Putamen (tissue), 1 donor: Measurements from ENCODE around the gene LUZP2.

Experiments used
- DNase-seq: peaks from one replicate; pipeline ENCODE4 v3.0.0-alpha.2; 2016; ENCODE audit warnings: low spot score

LUZP2 gene

DNA sequence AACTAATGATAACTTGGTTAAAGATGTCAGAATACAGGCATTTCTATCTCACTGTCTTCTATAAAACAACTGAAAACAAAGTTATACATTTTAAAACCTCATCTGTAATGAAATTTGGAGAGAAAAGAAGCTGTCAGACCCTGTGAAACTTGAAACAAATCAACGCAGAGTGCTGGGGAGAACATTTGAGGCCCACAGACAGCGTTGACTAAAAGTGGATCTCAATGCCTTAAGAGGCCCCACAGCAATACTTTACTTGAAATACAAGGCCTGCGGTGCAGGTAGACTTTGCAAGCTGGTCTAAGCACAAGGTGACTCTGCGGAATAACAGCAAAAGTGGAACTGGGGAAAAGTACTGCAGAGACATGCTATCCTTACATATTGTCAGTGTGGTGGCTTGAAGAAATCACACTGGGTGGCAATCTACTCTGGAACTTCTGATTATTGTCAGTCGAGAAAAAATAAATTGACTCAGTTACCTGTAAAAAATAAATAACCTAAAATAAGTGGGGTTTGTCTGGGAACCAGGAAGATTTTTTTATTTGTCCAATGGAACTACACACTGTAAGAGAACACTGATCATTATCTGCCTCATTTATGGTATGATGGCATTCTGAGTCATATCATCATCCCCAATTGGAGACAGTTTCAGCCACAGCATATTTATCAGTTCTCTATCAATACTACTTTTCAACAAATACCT lies 138.9 kb downstream of the LUZP2 start:
- DNase-seq = no peak

DNA sequence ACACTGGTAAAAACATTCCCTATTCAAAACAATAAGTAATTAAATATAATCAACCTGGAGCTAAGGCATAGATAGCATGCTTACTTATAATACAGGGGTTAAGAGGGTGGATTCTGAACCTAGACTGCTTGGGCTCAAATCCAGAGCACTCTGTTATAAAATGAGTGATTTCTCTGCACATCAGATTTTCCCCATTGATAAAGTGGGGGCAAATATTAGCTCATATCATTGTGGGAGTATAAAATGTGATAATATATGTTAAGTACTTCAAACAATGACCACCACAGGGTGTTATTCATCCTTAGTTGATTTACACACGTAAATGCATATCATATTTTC lies 139.4 kb downstream of the LUZP2 start:
- DNase-seq = no peak

DNA sequence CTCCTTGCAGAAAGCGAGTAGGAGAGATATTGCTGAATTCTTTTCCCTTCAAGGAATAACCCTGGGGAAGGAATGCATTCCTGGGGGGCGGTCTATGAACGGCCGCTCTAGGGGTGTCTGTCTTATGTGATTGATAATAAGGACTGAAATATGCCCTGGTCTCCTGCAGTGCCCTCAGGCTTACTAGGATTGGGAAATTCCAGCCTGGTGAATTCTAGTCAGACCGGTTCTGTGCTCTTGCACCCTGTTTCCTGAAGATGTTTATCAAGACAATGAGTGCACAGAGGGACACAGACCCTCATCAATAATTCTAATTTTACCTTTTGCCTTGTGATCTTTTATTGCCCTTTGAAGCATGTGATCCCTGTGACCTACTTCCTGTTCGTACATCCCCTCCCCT lies 140.7 kb downstream of the LUZP2 start:
- no peak for DNase-seq

DNA sequence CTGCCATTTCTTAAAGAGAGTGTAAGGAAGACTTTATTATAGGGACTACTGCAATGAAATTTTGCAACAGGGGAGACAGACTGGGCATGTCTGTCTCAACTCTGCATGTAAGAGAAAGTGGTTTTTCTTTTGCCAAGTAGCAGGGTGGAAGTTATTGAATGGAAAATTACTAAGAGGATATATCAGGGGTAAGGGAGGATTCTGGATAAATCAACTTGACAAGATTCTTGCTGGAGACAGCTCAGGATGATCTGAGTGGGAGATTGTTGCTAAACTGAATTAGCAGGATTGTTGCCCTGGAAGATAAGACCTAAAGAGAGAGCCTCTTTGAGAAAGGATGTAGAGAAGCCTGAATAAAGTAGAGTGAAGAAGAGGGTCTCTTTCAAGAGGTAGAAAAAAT lies 145.8 kb downstream of the LUZP2 start:
- no peak for DNase-seq

DNA sequence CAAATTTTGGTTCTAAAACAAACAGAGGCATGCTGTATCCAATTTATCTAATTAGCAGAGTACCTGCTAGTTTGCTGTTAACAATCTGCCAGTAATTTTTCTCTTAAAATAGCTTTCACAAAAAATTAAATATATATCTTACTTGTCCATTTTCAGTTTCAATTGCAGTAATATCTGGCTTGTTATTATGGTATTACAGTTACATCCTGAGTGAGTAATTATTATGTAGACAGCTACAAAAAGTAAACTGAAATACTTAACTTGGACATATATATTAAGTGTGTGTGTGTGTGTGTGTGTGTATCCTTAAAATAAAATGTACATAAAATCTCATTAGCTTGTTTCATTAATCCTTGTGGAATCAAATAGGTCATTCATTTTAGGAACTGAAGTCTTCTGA lies 148.7 kb downstream of the LUZP2 start:
- DNase-seq = no peak

DNA sequence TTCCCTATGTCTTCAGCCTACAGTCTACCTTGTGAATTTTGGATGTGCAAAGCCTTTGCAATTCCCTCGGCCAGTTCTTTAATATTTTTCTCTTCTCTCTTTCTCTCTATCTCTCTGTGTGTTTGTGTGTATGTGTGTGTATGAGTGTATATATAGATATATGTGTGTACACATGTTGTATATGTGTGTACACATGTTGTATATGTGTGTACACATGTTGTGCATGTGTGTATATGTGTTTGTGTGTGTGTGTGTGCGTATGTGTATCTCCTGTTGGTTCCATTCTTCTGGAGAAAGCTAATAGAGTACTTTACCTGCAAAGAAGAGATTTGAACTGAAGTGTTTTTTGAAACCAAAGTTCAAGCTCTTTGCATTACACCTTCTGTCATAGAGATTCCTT lies 155.0 kb downstream of the LUZP2 start:
- no peak for DNase-seq

DNA sequence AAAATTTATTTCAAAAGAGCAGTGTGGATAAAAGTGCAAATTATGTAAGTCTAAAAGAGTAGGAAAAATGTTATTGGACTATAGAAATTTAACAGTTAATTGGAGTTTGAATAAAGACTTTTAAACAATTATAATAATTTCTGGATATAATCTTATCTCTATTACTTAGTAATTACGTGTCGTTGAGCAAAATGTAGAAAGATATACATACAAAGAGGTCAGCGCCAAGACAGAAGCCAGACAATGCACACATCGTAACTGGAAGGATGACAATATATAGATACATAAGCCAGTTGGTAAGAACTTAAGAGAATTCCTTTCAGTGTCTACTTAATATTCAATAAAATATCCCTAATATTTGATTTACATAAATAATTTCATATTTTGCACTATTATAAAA lies 157.0 kb downstream of the LUZP2 start:
- no peak for DNase-seq

DNA sequence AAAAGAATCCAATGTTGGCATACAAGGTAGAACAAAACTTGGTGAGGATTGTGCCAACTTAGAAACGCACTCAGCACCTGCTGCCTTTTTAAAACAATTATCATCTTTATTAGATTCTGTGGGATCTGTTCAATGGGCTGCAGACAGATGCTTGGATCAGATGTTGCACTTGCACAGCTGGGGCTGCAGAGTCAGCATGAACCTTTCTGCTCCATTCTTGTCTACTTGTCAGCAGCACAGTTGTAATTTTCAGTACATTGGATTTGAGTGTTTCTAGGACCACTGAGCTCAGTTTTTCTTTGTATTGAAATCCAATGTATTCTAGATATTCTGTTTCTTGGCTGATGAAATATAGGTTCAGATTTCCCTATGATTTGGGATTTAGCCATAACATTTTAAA lies 164.5 kb downstream of the LUZP2 start:
- DNase-seq = no peak

DNA sequence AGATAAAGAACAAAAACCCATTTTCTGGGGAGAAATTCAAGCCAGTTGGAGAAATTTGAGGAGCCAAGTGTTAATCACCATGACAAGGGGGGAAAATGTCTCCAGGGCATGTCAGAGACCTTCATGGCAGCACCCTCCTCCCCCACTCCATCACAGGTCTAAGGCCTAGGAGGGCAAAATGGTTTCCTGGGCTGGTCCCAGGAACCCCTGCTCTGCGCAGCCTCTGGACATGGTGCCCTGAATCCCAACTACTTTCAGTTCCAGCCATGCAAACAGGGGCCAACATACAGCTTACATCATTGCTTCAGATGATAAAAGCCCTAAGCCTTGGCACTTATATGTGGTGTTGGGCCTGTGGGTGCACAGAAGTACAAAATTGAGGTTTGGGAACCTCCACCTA lies 167.5 kb downstream of the LUZP2 start:
- no peak for DNase-seq

DNA sequence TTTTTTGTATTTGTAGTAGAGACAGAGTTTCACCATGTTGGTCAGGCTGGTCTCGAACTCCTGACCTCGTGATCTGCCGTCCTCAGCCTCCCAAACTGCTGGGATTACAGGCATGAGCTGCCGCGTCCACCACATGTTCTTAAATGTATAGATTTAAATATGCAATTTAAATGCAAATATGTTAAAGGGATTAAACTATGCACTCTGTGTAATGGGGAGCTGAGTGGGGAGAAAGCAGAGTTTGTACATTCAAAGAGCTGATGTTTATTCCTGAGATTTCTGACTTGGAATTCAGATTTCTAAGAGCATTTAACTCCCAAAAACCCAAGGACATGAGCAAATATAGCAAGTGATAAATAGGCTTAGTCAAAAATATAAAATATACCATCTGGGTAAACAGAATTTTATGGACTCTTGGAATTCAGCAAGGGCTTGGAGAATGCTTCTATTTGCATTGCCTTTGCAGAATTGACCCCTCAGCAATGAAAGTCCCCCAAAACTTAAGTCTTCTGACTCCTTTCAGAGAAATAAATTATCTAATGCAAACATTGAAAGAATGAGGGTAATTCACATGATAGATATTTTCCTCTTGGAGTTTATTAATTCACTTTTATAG lies 170.6 kb downstream of the LUZP2 start:
- no peak for DNase-seq

DNA sequence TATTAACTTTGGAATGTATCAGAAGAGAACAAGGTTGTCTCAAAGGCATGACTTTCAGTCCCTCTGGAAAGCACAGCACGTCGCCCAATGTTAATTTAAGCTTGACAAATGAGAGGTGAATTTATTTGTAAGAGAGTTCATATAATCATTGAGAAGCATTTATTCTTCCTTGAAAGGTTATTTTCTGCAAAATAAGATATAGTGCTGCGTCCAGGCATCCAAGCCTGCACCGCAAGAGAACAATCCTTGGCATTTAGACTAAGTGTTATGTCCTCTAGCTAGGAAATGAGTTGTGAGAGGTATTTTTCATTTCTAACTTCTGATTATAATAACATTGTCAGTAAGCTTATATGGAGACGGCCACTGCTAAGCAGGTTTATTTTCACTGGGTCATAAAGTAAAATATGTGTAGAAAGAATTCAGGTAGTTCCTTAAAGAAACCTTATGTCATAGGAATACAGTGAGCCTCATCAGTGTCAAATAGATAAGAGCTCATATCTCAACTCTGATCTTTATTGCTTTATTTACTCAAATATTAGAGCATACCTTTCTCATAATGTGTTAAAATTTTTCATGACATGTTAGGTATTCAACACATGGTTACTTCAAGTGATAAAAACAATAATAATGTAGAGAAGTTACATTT lies 182.0 kb downstream of the LUZP2 start:
- DNase-seq = no peak

DNA sequence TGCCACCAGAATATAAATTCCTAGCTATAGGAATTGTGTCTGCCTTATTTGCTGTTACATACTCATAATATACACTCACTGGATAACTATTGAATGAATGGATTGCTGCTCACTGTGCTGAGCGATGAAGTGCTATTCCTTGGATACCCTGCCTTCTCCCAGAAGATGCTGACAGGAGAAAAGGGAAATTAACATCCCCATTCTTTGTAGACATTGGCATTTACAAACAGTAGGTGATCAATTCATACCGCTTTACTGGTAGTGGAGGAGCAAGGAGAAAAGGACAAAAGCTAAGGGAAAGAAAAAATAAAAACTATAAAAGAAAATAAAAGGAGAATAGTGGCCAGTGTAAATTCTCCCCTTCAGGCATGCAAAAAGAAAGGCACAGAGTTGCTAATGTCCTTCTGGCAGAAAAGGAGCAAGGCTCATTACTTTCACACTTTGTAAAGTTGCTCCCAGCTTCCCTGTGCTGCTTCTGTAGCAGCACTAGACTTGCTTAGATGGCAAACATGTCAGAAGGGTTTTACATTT lies 183.0 kb downstream of the LUZP2 start:
- DNase-seq = no peak

DNA sequence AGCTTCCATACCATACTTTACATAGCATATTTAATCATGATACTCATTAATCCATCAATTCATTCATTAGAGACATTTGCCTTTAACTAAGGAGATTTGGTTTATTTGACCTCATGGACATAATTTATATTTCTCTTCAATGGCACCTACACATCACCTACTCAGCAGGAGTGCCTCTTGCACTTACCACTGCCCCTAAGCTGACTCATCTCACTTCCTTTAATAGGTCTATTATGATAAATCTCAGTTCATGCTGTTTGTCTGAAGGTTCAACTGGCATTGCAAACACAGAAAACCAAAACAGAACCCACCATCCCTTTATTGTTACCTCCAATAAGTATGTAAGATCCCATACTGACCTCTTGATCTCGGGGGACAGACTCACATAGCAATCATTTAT lies 186.7 kb downstream of the LUZP2 start:
- no peak for DNase-seq

DNA sequence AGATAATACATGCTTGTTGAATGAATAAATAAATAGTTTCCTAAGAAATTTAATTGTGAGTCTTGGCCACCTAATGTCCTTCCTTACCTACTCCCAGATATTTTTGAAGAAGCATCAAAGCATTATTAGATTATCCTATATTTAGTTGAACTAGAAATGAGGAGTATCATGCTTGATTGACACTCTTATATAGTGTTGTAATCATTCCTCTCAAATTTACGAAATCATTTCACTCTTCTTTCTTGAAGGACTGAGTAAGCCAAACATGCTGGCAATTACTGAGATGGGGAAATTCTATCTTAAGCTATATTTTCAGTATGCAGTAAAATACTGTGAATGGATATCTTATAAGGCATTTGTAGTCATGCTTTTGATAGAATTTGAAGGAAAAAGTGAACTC lies 189.0 kb downstream of the LUZP2 start:
- no peak for DNase-seq

DNA sequence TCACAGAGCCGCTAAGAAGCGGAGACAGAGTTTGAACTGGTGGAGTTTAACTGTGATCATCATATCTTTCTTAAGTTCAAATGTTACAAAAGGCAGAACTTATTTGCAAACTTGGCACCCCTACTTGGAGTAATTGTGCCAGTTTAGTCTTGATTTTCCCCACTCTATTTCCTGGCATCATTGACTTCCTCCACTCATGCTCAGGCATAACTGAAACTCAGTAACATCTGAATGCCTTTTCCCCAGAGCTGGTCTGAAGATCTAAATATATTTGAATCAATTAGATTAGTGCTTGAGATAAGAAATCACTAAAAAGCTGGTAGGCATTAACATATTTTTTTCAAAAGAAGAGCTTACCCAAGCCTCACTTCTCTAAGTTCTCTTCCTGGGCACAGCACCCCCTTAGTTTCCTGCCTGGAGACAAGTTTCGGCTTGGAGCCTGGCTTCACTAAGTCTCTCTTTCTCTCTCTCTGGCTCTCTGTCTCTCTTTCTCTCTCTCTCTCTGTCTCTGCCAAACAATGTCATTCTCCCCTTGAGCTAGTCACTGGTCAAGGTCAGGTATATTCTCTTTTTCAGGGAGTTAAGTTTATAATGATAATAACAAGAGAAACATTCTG lies 190.8 kb downstream of the LUZP2 start:
- no peak for DNase-seq

DNA sequence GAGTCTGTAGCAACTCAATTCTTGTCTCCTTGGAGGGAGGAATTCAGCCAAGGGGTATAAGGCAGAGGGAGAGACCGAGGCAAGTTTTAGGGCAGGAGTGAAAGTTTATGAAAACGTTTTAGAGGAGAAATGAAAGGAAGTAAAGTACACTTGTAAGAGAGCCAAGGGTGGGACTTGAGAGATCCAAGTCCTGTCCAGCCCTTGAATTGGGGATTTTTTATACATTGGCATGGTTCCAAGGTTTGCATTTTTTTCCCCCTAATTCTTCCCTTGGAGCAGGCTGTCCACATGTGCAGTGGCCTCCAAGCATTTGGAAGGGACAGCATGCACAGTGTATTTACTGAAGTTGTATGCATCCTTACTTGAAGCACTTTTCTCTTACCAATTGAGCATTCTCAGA lies 192.1 kb downstream of the LUZP2 start:
- no peak for DNase-seq

DNA sequence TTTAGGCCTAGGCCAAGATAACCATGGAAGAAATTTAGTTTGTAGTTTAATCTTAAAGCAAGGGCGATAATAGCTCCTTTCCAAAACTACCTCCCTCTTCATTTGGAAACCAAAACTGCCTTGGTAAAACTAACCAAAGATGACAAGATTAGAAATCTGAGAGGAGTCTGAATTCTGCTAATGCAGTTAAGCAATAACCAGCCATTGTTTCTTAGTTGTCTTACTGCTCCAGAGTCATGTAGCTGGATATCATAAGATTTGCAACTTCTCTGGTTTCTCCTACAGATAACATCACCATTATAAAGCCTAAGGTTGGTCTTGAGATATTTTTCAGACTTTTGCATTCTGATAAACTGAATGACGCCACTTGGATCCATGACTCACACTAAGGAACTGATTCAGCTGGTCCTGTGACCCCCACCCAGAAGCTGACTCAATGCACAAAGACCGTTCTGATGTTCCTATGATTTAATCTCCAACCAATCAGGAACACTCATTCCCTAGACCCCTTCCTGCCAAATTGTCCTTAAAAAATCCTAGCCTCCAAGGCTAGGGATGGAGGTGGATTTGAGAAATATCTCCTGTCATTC lies 200.8 kb downstream of the LUZP2 start:
- DNase-seq = no peak

DNA sequence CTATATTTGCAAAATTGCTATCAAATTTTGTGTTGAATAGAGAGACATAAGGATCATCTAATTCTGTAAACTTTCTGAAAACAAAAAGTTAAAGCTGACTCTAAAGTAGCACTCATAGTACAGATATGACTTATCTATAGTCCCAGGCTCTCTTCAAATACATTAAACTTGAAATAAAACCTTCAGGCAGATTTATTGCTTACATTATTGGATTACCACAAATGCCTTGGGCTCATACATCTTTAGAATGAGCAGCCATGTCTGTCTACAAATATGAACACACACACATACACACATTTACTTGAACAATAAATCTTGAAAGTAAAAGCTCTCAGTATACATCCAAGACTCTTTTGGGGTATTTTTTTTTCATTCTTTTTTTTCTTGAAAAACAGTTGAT lies 207.9 kb downstream of the LUZP2 start:
- DNase-seq = no peak

DNA sequence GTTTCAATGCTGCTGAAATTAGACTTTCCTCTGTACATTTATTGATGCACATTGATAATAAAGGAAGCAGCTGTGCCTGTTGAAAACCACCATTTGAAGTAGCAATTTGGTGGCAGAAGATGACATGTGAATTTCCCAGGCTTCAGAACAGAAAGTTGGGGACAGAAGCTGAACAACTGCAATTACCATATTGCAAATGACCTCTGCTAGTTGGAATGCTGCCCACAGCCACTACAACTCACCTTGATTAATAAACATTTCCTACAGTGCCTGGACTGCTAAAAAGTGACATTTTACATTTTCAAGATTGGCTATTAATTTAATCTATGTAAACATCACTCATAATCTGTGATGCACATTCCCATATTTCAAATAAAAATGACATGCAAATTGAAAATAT lies 208.6 kb downstream of the LUZP2 start:
- no peak for DNase-seq

DNA sequence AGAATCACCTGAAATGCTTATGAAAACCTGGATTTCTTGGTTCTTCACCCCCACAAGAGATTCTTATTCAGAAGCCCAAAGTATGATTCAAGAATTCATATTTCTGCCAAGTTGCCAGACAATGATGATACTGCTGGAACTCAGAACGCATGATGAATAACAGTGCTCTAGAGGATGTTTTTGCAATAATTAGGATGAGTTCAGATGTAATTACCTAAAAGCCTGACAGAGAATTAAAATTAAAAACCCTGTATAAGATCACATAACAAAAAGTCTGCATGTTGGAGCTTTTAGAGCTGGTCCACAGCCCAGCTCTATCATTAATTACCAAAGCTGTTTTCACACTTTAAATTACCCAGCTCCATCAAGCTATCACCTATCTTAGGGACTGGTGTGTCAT lies 211.8 kb downstream of the LUZP2 start:
- DNase-seq = no peak

DNA sequence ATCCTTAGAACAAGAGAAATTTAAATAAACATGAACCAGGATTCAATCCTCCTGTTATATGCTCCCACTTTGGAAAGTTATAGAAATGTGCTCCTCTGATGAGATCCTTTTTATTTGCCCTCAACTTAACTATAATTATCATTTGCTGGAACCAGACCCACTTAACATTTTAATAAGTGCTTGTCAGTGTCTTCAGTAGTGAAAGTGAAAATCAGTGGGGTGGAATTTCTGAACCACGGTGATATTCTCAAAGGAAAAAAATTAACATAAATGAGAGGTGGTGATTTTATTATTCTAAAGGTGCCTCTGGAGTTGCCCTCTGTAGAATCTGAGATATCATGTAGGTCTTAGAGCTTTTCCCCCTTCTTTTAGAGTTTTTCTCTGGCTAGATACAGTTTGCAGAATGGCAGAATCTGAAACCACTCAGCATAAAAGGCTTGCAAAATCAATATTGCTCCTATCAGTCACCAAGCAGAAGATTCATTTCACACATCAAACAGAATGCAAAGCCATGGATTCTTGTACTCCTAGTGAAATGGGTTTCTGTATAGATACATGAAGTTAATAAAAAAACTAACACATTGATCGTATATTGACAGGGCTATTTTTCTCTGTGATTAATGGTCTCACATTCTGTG lies 213.2 kb downstream of the LUZP2 start:
- DNase-seq = no peak

DNA sequence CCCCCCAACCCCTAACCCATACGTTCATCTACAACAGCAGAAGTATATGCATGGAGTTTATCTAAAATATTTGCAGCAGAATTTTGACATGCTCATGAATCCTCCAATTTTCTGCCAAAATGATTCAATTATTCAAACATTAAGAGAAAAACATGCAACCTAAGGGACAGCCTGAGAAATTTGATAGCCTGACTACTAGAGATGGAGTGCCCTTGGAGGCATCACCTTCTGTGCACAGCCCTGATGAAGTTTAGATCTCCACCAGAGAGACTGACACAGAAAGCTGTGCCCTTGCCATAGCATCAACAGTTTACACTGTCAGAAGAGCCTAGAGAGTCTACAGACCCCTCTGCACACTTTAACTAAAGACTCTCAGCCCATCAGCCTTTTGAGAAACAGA lies 217.7 kb downstream of the LUZP2 start:
- no peak for DNase-seq
